GM12801 (cell line): Measurements from ENCODE around the gene ATR.

Source experiments
- CTCF ChIP-seq: IDR thresholded peaks from one replicate; pipeline ENCODE4 v1.5.1; 2011; ENCODE audit warnings: control low read depth; ENCODE audit not compliant: insufficient read length; ENCODE audit errors: extremely low read depth

Gene ATR

GRCh38 chr3:142602619-142603385, 24.3 kb upstream of the ATR start:
- TF ChIP-seq CTCF: no peak

GRCh38 chr3:142601713-142602112, 23.2 kb upstream of the ATR start:
- TF ChIP-seq CTCF: no peak

- no peak for TF ChIP-seq CTCF
These were observed 19.4 kb upstream of the ATR start for GRCh38 chr3:142597906-142598305.

- no peak for TF ChIP-seq CTCF
These were observed 18.2 kb upstream of the ATR start for GRCh38 chr3:142596726-142597088.

- TF ChIP-seq CTCF: no peak
These were observed 17.6 kb upstream of the ATR start, which contains the start of gene PLS1 for GRCh38 chr3:142595951-142596725. Gene PLS1, plus strand, starts transcription at chr3:142596393. Its CDS starts 67,845 bp downstream, at chr3:142664238.

- TF ChIP-seq CTCF: no peak
These were observed 17.0 kb upstream of the ATR start for GRCh38 chr3:142595581-142595950.

GRCh38 chr3:142595141-142595540, 16.6 kb upstream of the ATR start:
- TF ChIP-seq CTCF: no peak
